Caco-2 (cell line): ENCODE data around the gene LGALS3BP. TPM values are rescaled to one million over a fixed set of nuclear protein-coding genes. Genes with fewer than 3 reads are reported as not detected.

Experiments used
- BruUV-seq: library from RNA; stranded (reverse); fragments of 400-500 nt; replicated peaks from 2 replicates; lab custom pipeline; 2021; lab: Mats Ljungman, UMichigan
- CTCF ChIA-PET: fragments of 300-600 bp; sonication (Branson Sonifier 250); formaldehyde crosslinking; loops from one replicate; lab custom pipeline; 2022; ENCODE audit warnings: antibody characterized with exemption; lab: Charles Lee
- POLR2A ChIA-PET: fragments of 300-600 bp; sonication (Branson Sonifier 250); formaldehyde crosslinking; loops from one replicate; lab custom pipeline; 2022; ENCODE audit warnings: antibody characterized with exemption; lab: Charles Lee
- DNase-seq, 2 experiments: peaks; one replicate each; pipeline versions ENCODE4 v3.0.0 to v3.0.0-alpha.2; 2020 to 2022
- H3K27me3 ChIP-seq: replicated peaks from 2 replicates; pipeline ENCODE4 v1.6.0; 2011; ENCODE audit warnings: low read length; ENCODE audit not compliant: control insufficient read depth, insufficient read depth
- H3K36me3 ChIP-seq: 2 replicates; pipeline ENCODE4 v1.5.1; 2011; ENCODE audit warnings: low read length; ENCODE audit not compliant: control insufficient read depth, insufficient read depth
- H3K4me1 ChIP-seq: fragments of 250-450 bp; sonication (Bioruptor Pico); 2 replicates; pipeline ENCODE4 v1.5.1; 2020; ENCODE audit warnings: mild to moderate bottlenecking
- H3K4me3 ChIP-seq: 2 replicates; pipeline ENCODE4 v1.5.1; 2011; ENCODE audit warnings: low read depth, mild to moderate bottlenecking, control low read depth, low read length
- H3K9me3 ChIP-seq: fragments of 250-450 bp; sonication (Bioruptor Pico); 2 replicates; pipeline ENCODE4 v1.5.1; 2020; ENCODE audit warnings: mild to moderate bottlenecking, moderate library complexity
- H3K27ac Mint-ChIP-seq: one replicate; pipeline ENCODE4 v1.8.0; 2022; ENCODE audit warnings: mixed read lengths; ENCODE audit not compliant: unreplicated experiment
- H3K27me3 Mint-ChIP-seq: one replicate; pipeline ENCODE4 v1.8.0; 2022; ENCODE audit warnings: mixed read lengths; ENCODE audit not compliant: insufficient read depth, unreplicated experiment
- H3K36me3 Mint-ChIP-seq: one replicate; pipeline ENCODE4 v1.8.0; 2022; ENCODE audit warnings: mild to moderate bottlenecking, mixed read lengths; ENCODE audit not compliant: insufficient read depth, unreplicated experiment
- H3K4me1 Mint-ChIP-seq: one replicate; pipeline ENCODE4 v1.8.0; 2022; ENCODE audit warnings: low read depth, mixed read lengths; ENCODE audit not compliant: unreplicated experiment
- H3K4me3 Mint-ChIP-seq: one replicate; pipeline ENCODE4 v1.8.0; 2022; ENCODE audit warnings: mild to moderate bottlenecking, moderate library complexity, mixed read lengths; ENCODE audit not compliant: unreplicated experiment
- H3K9me3 Mint-ChIP-seq: one replicate; pipeline ENCODE4 v1.8.0; 2022; ENCODE audit warnings: mixed read lengths; ENCODE audit not compliant: unreplicated experiment
- CTCF ChIP-seq, 2 experiments: fragments of 200-600 bp in 1 of 2; IDR thresholded peaks; 1 replicate in 1 of 2; 2 replicates in 1 of 2; pipeline versions ENCODE4 v1.5.1 to v1.8.0; 2011 to 2022; ENCODE audit warnings: antibody characterized with exemption in 1 of 2, control low read depth in 1 of 2, inconsistent platforms in 1 of 2, low read depth in 1 of 2, low read length in 1 of 2, mild to moderate bottlenecking in 1 of 2, moderate library complexity in 1 of 2; ENCODE audit not compliant: insufficient read depth in 1 of 2, severe bottlenecking in 1 of 2, unreplicated experiment in 1 of 2
- intact Hi-C: fragments of 100-400 bp; cut with micrococcal nuclease; formaldehyde crosslinking; loops from one replicate; pipeline ENCODE4 v1.10.0; 2022; ENCODE audit not compliant: unreplicated experiment
- total RNA-seq: library from RNA; stranded (reverse); gene quantifications from 2 replicates; pipeline ENCODE4 v1.2.3, GENCODE V29; 2022

The LGALS3BP gene
- total RNA-seq, 1 experiment from 2014 or later: 65.4 TPM

GRCh38 chr17:79027925-79028491, 48.3 kb upstream of the LGALS3BP start:
- no peaks in the 10 kb centered on the region for H3K9me3 Mint-ChIP-seq
- H3K27me3 Mint-ChIP-seq: no peaks in the 10 kb centered on the region
- H3K36me3 ChIP-seq: no peaks in the 10 kb centered on the region
- POLR2A ChIA-PET: interaction anchor here (0.6 kb wide), 1 partner anchor 186 kb away, joined by 3 read pairs; no protein-coding TSS in a partner anchor
- peaks cover 9% of the 10 kb centered on the region for H3K36me3 Mint-ChIP-seq
- DNase-seq: peak in 1 of 2 experiments; percentile 30
- no peak for TF ChIP-seq CTCF (IDR thresholded peaks at IDR 0.05; ENCODE audit: insufficient read depth in 1 of 2, low read depth in 1 of 2, low read length in 1 of 2, severe bottlenecking in 1 of 2, unreplicated experiment in 1 of 2)
- H3K27ac Mint-ChIP-seq: peak overlapping the region; percentile 98
- peaks cover 41% of the 10 kb centered on the region for H3K4me1 ChIP-seq
- peaks cover 34% of the 10 kb centered on the region for H3K4me1 Mint-ChIP-seq
- intact Hi-C loops: no loop called here
- H3K4me3 ChIP-seq: no peak overlapping the region
- BruUV-seq: no TSS peak
- H3K9me3 ChIP-seq: no peaks in the 10 kb centered on the region
- CTCF ChIA-PET: interaction anchor here (0.6 to 2.7 kb wide), 5 partner anchors 14 to 364 kb away, joined by 3 to 23 read pairs (median 5); partner anchors contain the start of gene ENGASE
- no peaks in the 10 kb centered on the region for H3K27me3 ChIP-seq
- peak overlapping the region; percentile 67 for H3K4me3 Mint-ChIP-seq

GRCh38 chr17:79027274-79027924, 47.7 kb upstream of the LGALS3BP start:
- Histone ChIP-seq H3K27me3 (no peaks in the 10 kb centered on the region), H3K9me3 (no peaks in the 10 kb centered on the region), H3K36me3 (no peaks in the 10 kb centered on the region), H3K4me3 (peak overlapping the region; percentile 6; the same call in 1 of the 2 replicates), H3K4me1 (peaks cover 44% of the 10 kb centered on the region)
- Mint-ChIP-seq H3K36me3 (peaks cover 9% of the 10 kb centered on the region), H3K27ac (peak overlapping the region; percentile 98), H3K27me3 (no peaks in the 10 kb centered on the region), H3K4me3 (peak overlapping the region; percentile 67), H3K9me3 (no peaks in the 10 kb centered on the region), H3K4me1 (peaks cover 37% of the 10 kb centered on the region)
- BruUV-seq: TSS peak; percentile 41
- intact Hi-C loops: no loop called here
- ChIA-PET POLR2A (interaction anchor here (0.6 to 1.8 kb wide), 5 partner anchors 18 to 296 kb away, joined by 3 to 11 read pairs (median 5); partner anchors contain the start of genes CANT1 and ENGASE), CTCF (interaction anchor here (0.7 to 2.7 kb wide), 7 partner anchors 9 to 61 kb away, joined by 3 to 23 read pairs (median 4); partner anchors contain the start of gene ENGASE)
- no peak for TF ChIP-seq CTCF (IDR thresholded peaks at IDR 0.05; ENCODE audit: insufficient read depth in 1 of 2, low read depth in 1 of 2, low read length in 1 of 2, severe bottlenecking in 1 of 2, unreplicated experiment in 1 of 2)
- peak; percentile 52 to 71 for DNase-seq
